ENCODE measurements around the gene MMP14. TPM values are rescaled to one million over a fixed set of nuclear protein-coding genes. Genes with fewer than 3 reads are reported as not detected.

MMP14 gene
- total and polyA plus RNA-seq, 5 donors = 33.3 to 64.1 (median 48.6) TPM

DNA sequence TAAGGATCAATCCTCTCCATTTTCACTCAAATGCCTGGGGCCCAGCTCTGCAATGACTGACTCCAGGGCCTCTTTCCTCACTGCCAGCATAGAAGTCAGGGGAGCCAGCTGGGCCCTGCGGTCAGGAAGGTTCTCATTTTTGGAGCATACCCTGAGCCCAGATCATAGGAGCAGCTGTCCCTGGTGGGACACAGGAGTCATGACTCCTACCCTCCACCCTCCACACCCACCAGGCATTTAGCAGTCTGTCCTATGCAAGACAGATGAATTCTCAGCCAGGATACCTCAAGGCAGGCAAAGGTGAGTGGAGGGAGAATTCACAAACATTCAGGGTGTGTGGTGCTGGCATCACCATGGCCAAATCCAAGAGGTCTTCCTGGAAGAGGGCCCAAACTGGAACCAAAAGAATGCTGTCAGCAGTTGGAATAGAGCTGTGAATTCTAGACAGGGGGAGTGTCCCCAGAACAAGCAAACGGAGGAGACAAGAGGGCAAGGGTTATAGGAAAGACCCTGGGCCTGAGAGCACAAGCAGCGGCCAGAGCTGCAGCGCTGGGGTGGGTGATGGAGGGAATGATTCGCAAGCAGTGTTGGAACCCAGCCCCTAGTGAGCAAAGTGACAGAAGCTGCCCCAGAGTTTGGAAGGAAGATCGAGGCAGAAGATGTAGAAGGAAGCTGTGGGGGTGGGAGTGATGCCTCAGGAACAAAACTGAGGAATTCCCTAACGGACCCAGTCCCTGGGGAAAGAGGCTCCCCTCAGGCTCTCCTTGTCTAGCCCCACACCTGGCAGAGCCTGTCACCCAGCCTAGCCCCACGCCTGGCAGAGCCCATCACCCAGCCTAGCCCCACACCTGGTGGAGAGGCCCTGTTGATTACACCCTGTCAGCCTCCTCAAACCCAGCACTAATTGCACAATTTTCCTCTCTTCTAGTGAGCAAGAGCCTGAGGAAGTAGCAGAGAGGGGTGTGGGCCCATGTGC is 42.2 kb downstream of the MMP14 start:
- ATAC-seq (no peak), DNase-seq (no peak)
- intact Hi-C loops (cut with DNase I) = no loop called here
- Histone ChIP-seq H3K4me3 (ENCODE audit: low read length) (no peak overlapping the region), H3K9me3 (ENCODE audit: control insufficient read depth, low read length) (no peaks in the 10 kb centered on the region), H3K27me3 (ENCODE audit: control insufficient read depth, insufficient read depth) (no peaks in the 10 kb centered on the region), H3K27ac (ENCODE audit: low read length) (no peak overlapping the region), H3K4me1 (ENCODE audit: control insufficient read depth, insufficient read depth, low read length) (no peaks in the 10 kb centered on the region)
- 75% methylated on average over 8 of the region's 8 CpGs for WGBS

DNA sequence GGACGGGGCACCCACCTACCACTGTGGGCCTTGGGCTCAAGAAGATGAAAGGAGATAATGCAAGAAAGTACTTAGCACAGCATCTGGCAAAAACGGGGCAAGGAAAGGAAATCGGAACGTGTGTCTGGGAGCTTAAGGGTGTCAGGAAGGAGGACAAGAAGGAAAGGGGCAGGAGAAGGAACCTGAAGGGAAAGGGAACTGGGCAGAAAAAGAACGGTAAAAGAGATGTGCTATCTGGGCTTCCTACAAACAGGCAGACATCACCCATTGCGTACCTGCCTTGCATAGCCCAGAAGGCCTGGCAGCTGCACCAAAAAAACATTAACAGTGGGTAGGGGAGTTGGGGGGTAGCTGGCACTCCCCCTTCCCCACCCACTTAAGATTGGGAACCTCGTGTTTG is 45.7 kb downstream of the MMP14 start:
- no peaks in the 10 kb centered on the region for H3K27me3 ChIP-seq (ENCODE audit: control insufficient read depth, insufficient read depth)
- ATAC-seq (no peak), DNase-seq (no peak)
- intact Hi-C loops (cut with DNase I) = no loop called here
- no peaks in the 10 kb centered on the region for H3K4me1 ChIP-seq (ENCODE audit: control insufficient read depth, insufficient read depth, low read length)
- no peak overlapping the region for H3K27ac ChIP-seq (ENCODE audit: low read length)
- no peaks in the 10 kb centered on the region for H3K9me3 ChIP-seq (ENCODE audit: control insufficient read depth, low read length)
- WGBS = 31% methylated on average over 7 of the region's 7 CpGs
- no peak overlapping the region for H3K4me3 ChIP-seq (ENCODE audit: low read length)

DNA sequence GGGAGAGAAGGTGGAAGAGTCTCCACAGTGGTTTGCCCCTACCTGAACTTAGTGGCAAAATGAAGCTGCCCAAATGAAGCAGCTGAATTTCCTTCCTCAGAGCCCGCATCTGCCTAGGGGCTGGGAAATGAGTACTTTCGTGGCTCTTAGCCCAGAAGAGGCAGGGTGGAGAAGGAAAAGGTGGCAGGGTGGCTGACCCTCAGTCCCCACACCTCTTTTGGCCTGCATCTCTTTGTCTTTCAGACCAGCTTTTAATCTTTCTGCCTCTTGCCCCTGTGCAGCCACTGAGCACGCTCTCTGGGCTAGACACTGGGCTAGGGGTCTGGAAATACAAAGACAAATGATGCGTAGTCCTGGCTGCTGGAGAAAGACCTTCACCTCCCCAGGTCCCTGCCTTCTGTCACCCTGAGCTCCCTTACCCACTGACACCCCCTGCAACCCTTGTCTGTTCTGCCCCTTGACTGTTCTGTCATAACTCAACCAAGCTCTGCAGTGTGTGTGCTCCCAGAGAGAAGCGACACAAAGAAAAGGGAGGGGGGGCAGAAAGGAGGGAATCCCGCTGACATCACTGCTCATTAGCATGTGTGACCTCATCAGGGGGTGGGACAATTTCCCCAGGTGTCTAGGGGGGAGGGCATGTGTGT is 46.3 kb downstream of the MMP14 start:
- Histone ChIP-seq H3K27ac (ENCODE audit: low read length) (no peak overlapping the region), H3K4me1 (ENCODE audit: control insufficient read depth, insufficient read depth, low read length) (no peaks in the 10 kb centered on the region), H3K27me3 (ENCODE audit: control insufficient read depth, insufficient read depth) (no peaks in the 10 kb centered on the region), H3K9me3 (ENCODE audit: control insufficient read depth, low read length) (no peaks in the 10 kb centered on the region), H3K4me3 (ENCODE audit: low read length) (no peak overlapping the region)
- DNase-seq = no peak
- ATAC-seq = no peak
- 21% methylated on average over 6 of the region's 6 CpGs for WGBS
- intact Hi-C loops (cut with DNase I) = no loop called here

DNA sequence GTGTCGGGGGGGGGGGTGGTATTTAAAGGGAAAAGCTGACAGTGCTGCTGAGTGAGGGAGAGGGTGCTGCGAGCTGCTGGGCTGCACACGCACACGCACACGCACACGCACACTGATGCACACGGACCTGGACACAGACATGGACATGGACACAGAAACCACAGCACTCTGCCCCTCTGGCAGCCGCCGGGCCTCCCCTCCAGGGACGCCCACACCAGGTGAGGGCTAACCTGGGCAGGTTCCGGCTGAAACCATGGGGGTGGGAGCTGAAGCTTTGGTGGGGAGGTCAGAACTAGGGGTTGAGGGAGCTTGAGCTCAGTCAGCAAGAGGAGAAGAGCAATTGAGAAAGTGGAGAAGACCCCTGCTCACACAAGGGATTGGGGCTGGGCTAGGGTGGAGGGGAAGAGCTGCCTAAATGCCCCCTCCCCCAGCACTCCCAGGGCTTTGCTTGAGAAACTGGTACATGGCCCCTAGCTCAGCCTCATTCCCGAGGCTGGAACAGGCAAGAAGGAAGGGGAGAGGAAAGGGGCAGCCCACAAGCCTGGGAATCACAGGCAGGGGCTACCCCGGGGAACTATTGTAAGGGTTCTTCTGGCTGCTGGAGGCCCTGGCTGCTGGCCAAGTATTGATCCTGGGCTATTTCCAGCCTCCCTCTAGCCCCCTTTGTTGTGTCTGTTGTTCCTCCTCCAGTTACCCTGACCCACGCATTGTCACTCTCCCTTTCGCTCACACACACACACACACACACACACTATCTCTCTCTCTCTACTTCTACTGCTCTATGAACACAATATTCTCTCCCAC is 47.0 kb downstream of the MMP14 start, which contains the start of gene REM2:
TSS of gene REM2 (plus strand) at position 50 of the 804 bp plus-strand sequence. CDS start at position 116, 66 bp downstream.
- intact Hi-C loops (cut with DNase I) = no loop called here

DNA sequence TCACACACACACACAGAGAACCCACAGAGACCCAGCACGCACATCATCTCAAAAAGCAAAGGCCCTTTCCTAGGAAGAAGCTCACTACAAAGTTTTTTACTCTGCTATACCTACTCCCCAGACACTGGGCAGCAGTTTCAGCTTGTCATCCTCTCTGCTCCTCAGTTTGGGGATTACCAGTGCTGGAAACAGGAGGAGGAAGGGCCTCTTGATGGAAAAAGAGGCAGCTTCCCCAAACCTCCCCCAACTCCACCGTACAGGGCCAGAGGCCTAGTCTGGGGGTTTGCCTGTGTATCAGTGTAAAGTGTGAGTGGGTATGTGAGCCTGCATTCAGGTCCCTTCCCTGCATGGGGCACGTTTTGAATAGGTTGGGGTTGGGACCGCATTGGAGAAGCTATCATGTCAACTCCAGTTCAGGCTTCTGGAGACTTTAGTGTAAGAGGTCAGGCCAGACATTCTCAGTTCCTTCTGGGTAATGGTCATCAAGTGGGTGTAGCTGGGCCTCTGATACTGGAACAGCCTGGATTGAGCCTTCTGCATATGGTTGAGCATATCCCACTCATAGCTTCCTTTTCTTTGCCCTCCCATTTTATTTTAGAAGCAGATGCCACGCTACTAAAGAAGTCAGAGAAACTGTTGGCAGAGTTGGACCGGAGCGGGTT is 47.8 kb downstream of the MMP14 start:
- H3K27ac ChIP-seq (ENCODE audit: low read length) = no peak overlapping the region
- no peak overlapping the region for H3K4me3 ChIP-seq (ENCODE audit: low read length)
- DNase-seq (no peak), ATAC-seq (no peak)
- no peaks in the 10 kb centered on the region for H3K27me3 ChIP-seq (ENCODE audit: control insufficient read depth, insufficient read depth)
- intact Hi-C loops (cut with DNase I) = no loop called here
- no peaks in the 10 kb centered on the region for H3K9me3 ChIP-seq (ENCODE audit: control insufficient read depth, low read length)
- no peaks in the 10 kb centered on the region for H3K4me1 ChIP-seq (ENCODE audit: control insufficient read depth, insufficient read depth, low read length)
- WGBS = 87% methylated on average over 7 of the region's 7 CpGs

More for the DNA sequence above, 47.0 kb downstream of the MMP14 start, which contains the start of gene REM2:
- WGBS = 30% methylated on average over 15 of the region's 15 CpGs
- ATAC-seq (no peak), DNase-seq (no peak)
- Histone ChIP-seq H3K27ac (ENCODE audit: low read length) (no peak within 1 kb of the TSS), H3K4me3 (ENCODE audit: low read length) (no peak within 1 kb of the TSS), H3K9me3 (ENCODE audit: control insufficient read depth, low read length) (no peaks in the 10 kb centered on the region), H3K27me3 (ENCODE audit: control insufficient read depth, insufficient read depth) (no peaks in the 10 kb centered on the region), H3K4me1 (ENCODE audit: control insufficient read depth, insufficient read depth, low read length) (no peaks in the 10 kb centered on the region)

DNA sequence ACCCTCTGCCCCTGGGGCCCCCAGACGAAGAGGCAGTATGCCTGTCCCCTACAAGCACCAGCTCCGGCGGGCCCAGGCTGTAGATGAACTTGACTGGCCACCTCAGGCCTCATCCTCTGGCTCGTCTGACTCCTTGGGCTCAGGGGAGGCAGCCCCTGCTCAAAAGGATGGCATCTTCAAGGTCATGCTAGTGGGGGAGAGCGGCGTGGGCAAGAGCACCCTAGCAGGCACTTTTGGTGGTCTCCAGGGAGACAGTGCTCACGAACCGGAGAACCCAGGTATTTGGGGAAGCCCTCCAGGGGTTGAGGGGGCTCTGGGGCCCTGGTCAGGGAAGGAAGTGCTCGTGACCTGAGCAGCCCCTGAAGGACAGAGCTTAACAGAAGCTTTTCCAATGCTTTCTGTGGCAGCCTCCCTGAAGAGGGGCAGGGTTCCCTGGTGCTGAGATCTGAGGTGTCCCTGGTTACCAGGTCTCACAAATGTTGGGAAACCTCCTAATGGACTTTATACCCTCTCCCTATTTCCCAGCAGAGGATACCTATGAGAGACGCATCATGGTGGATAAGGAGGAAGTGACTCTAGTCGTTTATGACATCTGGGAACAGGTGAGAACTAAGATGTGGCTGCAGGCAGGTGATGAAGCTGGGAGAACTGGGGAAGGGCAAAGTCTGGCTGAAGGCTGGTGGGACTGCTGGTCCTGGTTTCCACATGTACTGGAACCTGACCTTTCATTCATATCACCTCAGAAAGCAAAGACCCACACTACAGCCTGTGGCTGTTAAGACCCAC is 48.5 kb downstream of the MMP14 start:
- 91% methylated on average over 11 of the region's 11 CpGs for WGBS
- ATAC-seq (no peak), DNase-seq (no peak)

DNA sequence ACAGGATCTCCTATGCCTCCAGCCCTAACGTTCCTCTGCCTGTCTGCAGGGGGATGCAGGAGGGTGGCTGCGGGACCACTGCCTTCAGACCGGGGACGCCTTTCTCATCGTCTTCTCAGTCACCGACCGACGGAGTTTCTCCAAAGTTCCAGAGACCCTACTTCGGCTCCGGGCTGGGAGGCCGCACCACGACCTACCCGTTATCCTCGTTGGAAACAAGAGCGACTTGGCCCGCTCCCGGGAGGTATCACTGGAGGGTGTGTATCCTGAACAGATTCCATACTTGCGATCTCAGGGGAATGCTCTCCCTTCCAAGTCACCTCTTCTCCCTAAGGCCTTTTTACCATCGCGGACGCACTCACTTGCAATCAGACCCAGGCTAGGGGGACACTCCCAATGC is 49.6 kb downstream of the MMP14 start:
- Histone ChIP-seq H3K4me3 (ENCODE audit: low read length) (no peak overlapping the region), H3K27ac (ENCODE audit: low read length) (no peak overlapping the region), H3K9me3 (ENCODE audit: control insufficient read depth, low read length) (no peaks in the 10 kb centered on the region), H3K4me1 (ENCODE audit: control insufficient read depth, insufficient read depth, low read length) (no peaks in the 10 kb centered on the region), H3K27me3 (ENCODE audit: control insufficient read depth, insufficient read depth) (no peaks in the 10 kb centered on the region)
- ATAC-seq (no peak), DNase-seq (no peak)
- intact Hi-C loops (cut with DNase I) = no loop called here
- 90% methylated on average over 21 of the region's 21 CpGs for WGBS

More for the DNA sequence above, 48.5 kb downstream of the MMP14 start:
- no peaks in the 10 kb centered on the region for H3K9me3 ChIP-seq (ENCODE audit: control insufficient read depth, low read length)
- no peak overlapping the region for H3K27ac ChIP-seq (ENCODE audit: low read length)
- no peak overlapping the region for H3K4me3 ChIP-seq (ENCODE audit: low read length)
- intact Hi-C loops (cut with DNase I) = no loop called here
- H3K27me3 ChIP-seq (ENCODE audit: control insufficient read depth, insufficient read depth) = no peaks in the 10 kb centered on the region
- no peaks in the 10 kb centered on the region for H3K4me1 ChIP-seq (ENCODE audit: control insufficient read depth, insufficient read depth, low read length)

DNA sequence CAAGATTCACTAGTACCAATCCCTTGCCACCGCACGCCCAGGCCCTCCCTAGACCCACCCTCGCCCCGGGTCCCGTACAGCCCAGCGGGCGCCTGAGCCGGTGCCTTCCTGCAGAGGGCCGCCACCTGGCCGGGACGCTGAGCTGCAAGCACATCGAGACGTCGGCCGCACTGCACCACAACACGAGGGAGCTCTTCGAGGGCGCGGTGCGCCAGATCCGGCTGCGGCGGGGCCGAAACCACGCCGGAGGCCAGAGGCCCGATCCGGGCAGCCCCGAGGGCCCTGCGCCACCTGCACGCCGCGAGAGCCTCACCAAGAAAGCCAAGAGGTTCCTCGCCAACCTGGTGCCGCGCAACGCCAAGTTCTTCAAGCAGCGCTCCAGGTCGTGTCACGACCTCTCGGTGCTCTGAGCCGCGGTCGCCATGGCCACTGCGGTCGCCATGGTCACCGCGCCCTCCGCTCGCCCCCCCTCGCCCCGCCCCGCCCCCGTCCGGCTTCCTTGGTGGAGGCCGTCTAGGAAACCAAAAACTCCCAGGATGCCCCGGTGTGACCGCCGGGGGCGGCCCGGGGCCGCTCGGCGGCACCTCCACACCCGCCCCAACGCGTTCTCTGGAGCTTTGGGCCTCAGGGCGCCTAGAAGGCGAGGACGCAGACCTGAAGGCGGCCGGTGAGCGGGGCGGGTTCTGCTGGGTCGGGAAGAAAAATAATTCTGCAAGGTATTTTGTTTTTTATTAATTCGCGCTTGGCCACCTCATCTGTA is 50.3 kb downstream of the MMP14 start:
- Histone ChIP-seq H3K4me3 (ENCODE audit: low read length) (peak overlapping the region; percentile 58), H3K9me3 (ENCODE audit: control insufficient read depth, low read length) (no peaks in the 10 kb centered on the region), H3K27me3 (ENCODE audit: control insufficient read depth, insufficient read depth) (no peaks in the 10 kb centered on the region), H3K27ac (ENCODE audit: low read length) (no peak overlapping the region), H3K4me1 (ENCODE audit: control insufficient read depth, insufficient read depth, low read length) (no peaks in the 10 kb centered on the region)
- intact Hi-C loops (cut with DNase I) = no loop called here
- WGBS = 4% methylated on average over 77 of the region's 77 CpGs
- peak; percentile 82 to 85 for ATAC-seq
- peak; percentile 65 to 89 (median 84) for DNase-seq

DNA sequence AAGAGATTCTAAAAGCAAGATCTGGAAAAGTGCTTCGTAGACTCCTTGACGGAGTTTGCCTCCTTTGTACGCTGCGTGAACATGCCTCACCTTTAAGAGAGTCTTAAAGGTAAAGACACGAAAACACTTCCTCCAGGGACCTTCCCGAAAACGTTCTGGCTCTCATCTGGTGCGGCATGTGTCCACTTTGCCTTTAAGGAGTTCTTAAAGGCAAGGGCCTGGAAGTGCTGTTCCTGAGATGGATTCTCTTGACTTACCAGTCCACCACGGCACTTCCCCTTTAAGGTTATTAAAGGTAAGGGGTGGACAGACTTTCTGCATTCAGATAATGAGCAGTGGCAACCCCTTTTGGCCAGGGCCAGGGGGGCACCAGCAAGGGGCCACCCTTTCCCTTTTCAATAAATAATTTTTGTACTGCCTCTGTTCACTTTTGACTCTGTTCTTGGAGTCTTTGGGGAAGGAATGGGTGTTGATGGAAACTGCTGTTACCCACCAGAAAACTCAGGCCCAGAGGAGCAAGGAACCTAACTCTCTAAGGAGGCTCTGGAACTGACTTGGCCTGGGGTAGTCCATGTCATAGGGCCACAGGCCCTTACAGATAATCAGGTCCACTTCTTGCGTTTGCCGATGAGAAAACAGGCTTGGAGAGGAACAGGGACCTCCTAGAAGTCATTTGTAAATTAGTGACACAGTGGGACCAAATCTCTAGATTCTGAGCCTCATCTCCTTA is 51.0 kb downstream of the MMP14 start:
- Histone ChIP-seq H3K4me1 (ENCODE audit: control insufficient read depth, insufficient read depth, low read length) (no peaks in the 10 kb centered on the region), H3K27me3 (ENCODE audit: control insufficient read depth, insufficient read depth) (no peaks in the 10 kb centered on the region), H3K27ac (ENCODE audit: low read length) (no peak overlapping the region), H3K9me3 (ENCODE audit: control insufficient read depth, low read length) (no peaks in the 10 kb centered on the region), H3K4me3 (ENCODE audit: low read length) (peak overlapping the region; percentile 58)
- intact Hi-C loops (cut with DNase I) = no loop called here
- peak; percentile 48 to 71 for ATAC-seq
- no peak for DNase-seq
- WGBS = 25% methylated on average over 11 of the region's 11 CpGs
